ENCODE data around the gene NARS2.
"Not testable (repeated sequence)": the region's sequence is repeated elsewhere in the genome, so short reads cannot be mapped to it uniquely, and the experiment has no call there.

The NARS2 gene

GRCh38 chr11:78539506-78539905, 35.2 kb downstream of the NARS2 start:
- DNase-seq, result no peak

- no peak for DNase-seq
Measured at GRCh38 chr11:78536933-78537332, 37.7 kb downstream of the NARS2 start.

DNA sequence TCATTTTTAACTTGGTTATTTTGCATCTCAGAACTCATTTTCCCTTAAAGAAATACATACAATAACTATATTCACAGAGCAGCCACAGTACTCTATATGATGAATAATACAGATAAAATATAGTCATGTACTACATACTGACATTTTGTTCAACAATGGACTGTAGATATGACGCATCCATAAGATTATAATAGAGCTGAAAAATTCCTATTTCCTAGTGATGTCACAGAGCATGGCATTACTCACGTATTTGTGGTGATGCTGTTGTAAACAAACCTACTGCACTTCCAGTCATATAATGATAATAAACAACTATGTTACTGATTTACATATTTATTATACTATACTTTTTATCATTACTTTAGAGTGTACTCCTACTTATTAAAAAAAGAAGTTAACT, 38.7 kb downstream of the NARS2 start:
- DNase-seq, result no peak

DNA sequence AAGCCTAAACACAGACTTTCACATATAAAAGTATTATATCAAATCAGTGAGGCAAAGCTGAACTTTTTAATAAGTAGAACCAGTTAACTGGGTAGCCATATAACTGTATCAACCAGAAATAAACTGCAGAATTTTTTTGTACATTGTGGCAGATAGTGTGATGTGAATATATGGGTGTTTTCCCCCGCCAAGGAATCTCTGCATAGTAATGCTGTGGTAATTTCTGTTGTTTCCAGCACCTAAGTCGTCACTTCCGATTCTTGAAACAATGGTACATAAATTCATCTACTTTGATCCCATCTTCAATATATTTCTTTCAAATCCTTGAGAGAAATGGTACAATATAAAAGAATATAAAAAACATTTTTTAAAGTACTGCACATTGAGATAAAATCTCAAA, 39.6 kb downstream of the NARS2 start:
- no peak for DNase-seq

DNA sequence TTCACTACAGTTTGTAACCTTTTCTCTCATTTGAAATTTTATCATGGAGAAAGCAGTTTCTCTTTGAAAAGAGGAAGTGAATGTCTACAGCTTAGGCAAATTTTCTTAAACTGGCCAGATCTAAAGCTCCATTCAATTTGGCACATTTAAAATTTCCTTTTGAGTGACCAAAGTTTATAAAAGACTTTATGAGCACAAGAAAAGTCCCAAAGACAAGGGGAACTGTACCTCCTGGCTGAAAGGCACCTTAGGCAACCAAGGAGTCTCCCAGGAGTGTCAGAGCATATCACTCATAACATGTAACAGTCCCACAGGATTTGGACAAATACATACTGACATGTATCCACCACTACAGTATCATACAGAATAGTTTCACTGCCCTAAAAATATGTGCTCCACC, 41.3 kb downstream of the NARS2 start:
- DNase-seq, result no peak

DNA sequence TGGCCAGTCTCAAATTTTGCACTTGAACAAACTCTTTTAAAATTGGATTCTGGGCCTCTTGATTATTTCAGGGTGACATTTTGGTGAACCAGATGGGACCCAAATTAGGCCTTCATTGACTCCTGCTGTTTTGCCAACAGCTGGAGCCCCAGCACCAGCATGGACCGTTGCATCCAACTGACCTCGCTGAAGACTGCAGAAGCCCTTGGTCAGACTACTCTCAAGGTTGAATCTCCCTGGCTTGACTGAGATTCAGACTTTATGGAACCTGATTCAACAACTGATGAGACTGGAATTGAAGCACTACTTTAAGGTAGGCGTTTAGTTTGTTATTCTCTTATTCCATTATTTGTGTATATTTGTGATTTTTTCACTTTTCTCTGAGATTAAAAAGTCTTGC, 41.7 kb downstream of the NARS2 start:
- DNase-seq, result no peak

DNA sequence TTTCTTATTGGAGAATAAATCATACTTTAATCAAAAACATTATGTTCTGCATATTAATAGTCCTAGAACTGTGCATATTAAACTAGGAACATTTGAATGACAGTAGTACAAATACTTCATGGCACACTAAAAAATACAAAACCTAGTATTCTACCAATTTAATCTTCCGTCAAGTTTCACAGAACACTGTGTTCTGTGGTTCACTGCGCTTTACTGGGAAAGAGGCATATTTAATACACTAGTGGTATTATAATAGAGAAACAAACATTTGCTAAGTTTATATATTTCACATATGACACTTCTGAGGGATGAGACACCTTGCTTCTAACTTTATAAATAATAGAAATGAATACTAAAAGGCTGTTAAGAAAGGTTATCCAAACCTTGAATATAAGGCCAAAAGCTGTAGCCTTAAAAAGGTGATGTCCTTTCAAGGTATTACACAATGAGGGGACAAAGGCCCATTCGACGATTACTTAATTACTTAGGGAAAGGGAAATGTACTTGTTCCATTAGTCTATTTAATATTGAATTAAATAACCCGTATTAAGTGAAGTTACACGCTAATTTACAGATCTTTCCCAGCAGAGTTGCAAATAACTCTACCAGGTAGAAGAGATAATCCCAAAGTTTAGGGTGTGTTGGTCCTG, 48.0 kb downstream of the NARS2 start:
- DNase-seq, result no peak

DNA sequence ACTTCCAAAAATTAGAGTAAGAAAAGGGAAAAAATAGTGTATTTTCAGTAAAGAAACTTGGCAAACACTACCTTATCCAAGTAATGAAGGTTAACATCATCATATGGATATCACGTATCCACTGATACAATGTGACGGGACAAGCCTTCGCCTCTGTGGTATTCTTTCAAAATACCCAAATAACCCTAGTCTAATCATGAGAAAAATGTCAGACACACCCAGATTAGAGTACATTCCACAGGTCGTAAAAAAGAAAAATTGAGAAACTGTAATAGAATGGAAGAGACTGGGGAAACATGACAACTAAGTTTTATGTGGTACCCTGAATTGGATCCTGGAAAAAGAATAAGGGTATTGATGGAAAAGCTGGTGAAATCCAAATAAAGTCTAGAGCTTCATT, 48.9 kb downstream of the NARS2 start:
- no peak for DNase-seq

DNA sequence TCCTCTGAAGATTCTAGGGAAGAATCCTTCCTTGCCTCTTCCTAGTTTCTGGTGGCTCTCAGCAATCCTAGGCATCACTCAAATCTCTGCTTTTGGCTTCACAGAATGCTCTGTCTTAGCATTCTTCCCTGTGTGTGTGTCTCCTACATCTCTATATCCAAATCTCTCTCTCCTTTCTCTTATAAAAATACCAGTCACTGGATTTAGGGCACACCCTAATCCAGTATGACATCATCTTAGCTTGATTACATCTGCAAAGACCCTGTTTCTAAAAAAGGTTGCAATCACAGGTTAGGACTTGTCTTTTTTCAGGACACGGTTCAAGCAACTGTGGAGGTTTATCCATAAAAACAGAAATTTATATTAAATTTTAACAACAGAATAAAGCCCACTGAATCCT, 54.4 kb downstream of the NARS2 start:
- no peak for DNase-seq

GRCh38 chr11:78516281-78516680, 58.4 kb downstream of the NARS2 start:
- DNase-seq, result no peak

DNA sequence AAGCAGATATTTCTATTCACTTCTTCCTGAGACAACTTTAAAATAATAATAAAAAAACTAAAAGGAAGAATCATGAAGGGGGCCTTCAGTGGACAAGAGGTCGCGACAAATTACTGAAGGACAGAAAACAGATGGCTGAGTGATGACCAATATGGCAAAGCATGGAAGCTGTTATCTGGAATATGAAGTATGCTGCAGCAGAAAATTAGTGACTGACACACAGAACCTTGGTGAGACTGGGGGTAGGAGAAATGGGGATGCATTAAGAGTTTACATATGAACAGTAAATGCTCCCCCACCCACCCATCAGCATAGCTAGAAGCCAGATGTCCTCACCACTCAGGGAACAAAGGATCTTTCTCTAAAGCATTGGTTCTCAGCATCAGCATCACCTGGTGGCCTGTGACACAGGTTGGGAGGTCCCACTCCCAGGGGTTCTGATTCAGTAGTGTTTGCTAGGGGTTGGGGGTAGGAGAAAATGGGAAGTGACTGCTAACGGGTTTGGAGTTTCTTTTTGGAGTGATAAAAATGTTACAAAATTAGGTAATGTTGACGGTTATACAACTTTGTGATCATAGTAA, 59.7 kb downstream of the NARS2 start:
- DNase-seq, result no peak

DNA sequence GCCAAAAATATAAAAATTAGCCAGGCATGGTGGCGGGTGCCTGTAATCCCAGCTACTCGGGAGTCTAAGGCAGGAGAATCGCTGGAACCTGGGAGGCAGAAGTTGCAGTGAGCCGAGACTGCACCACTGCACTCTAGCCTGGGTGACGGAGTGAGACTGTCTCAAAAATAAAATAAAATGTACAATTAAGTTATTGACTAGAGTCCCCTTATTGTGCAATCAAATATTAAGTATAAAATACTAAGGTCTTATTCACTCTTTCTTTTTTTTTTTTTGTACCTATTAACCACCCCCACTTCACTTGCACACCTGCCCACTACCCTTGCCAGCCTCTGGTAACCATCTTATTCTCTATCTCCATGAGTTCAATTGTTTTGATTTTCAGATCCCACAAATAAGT, 61.6 kb downstream of the NARS2 start:
- not testable (repeated sequence) for DNase-seq

GRCh38 chr11:78510597-78510996, 64.1 kb downstream of the NARS2 start:
- no peak for DNase-seq

DNA sequence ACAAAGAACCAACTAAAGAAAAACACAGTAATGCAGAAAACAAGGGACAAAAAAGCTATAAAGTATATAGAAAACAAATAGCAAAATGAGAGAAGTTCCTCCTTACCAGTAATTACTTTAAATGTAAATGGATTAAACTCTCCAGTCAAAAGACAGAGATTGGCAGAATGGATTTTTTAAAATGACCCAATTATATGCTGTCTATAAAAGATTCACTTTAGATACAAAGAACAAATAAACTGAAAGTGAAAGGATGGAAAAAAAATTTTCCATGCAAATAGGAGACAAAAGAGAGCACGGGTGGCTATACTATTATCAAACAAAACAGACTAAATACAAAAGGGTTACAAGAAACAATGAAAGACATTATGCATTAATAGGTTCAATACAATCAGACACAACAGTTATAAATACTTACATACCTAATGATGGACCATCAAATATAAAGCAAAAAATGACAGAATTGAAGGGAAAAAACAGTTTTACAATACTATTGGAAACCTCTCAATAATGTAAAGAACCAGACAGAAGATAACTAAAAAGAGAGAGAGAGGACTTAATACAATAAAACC, 64.6 kb downstream of the NARS2 start:
- DNase-seq, result no peak

DNA sequence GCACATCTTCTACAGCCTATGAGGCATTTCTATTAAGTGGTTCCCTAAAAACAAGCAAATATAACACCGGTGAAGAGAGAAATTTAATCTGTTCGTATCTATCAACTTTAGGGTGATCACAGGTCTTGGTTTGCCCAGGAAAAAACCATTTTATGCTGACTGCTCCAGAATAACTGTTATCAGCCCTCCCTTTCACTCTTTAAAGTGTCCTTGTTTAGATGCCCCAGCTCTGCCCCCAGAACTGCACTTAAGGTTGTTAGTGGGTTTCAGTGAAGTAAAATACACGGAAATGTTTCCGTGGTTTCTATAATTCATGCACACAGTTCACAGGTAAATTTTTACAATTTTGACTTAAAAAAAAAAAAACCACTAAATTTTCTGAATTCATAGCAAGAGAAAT, 70.0 kb downstream of the NARS2 start:
- DNase-seq, result no peak

GRCh38 chr11:78504181-78504580, 70.5 kb downstream of the NARS2 start:
- DNase-seq, result no peak

- no peak for DNase-seq
Measured at GRCh38 chr11:78499971-78500370, 74.7 kb downstream of the NARS2 start.

GRCh38 chr11:78497293-78497692, 77.4 kb downstream of the NARS2 start:
- DNase-seq, result no peak

- no peak for DNase-seq
Measured at GRCh38 chr11:78493413-78493975, 81.2 kb downstream of the NARS2 start.

DNA sequence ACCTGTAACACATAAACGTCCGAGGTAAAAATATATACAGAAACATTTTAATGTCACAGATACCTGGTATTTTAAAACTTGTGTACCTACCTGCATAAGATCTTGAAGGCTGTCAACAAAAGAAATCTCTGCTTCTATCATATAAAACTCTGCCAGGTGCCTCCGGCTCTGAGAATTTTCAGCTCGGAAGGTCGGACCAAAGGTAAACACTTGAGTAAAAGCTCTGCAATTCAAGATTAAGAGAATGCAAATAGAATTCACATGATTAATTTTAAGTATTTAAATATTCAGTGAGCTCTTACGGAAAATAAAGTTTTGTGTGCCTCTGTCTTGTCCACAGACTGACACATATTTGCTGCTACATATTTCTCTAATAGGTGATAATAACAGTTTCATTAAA, 81.7 kb downstream of the NARS2 start:
- DNase-seq, result no peak

- no peak for DNase-seq
Measured at GRCh38 chr11:78489184-78489583, 85.5 kb downstream of the NARS2 start.

- DNase-seq, result no peak
Measured at GRCh38 chr11:78478536-78478935, 96.1 kb downstream of the NARS2 start.

GRCh38 chr11:78476066-78476465, 98.6 kb downstream of the NARS2 start:
- no peak for DNase-seq

- DNase-seq, result no peak
Measured at GRCh38 chr11:78474451-78474850, 100.2 kb downstream of the NARS2 start.

DNA sequence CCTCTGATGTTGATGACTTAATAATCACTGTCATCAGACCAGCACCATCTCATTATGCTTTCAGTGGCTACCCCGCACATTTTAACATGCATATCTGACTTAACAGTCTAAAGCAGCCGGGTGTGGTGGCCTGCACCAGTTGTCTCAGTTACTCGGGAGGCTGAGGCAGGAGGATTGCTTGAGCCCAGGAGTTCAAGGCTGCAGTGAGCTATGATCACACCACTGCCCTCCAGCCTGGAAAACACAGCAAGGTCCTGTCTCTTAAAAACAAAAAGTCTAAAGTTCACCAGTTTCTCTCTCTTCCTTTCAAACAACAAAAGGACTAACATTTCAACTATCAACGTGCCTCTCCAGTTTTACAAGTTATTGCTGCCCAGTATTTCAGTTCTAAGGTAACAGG, 101.8 kb downstream of the NARS2 start:
- DNase-seq, result no peak
